Measurements from ENCODE around the gene CCL1. TPM values are rescaled to one million over a fixed set of nuclear protein-coding genes. Genes with fewer than 3 reads are reported as not detected.

The CCL1 gene
- total and polyA plus RNA-seq, 2 donors (not counting 1 experiment from before 2014, with no cell fraction given): not detected

DNA sequence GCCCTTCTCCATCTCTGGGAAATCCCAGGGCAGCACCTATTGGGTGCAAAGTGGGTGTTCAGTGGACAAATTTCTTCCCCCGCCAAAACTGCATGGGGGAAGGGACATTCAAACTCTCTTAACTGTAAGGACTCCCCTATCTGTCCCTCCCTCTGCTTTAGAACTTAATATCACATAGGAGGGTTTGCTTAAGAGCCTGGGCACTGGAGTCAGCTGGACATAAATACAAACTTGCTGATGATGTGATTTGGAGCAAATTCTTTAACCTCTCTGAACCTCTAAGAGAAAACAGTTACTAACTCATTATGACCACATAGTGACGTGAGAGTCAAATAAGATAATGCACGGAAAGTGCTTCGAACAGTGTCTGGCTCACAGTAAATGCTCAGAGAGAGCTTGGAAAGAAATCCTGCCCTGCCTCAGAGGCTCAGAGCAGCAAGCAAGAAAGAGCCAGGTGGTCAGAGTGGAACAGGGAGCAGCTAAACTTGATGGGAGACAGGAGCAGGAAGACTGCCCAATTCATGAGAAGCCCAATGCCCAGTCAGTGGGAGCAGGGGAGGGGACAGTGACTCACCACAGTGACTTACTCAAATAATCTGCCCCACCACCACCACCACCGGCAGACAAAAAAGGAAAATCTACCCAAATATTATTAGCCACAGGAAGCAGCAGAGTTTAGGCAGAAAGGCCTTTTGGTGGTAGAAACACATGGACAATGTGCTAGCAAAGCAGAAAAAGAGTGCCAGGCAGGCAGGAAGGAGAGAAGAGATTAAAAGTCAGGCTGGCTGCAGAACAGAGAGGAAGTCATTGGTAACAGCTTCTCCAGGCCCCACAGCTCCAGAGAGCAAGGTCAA, 23.9 kb upstream of the CCL1 start:
- H3K27me3 Mint-ChIP-seq: peaks cover 8% of the 10 kb centered on the region
- no peaks in the 10 kb centered on the region for H4K20me1 ChIP-seq (ENCODE audit: control insufficient read depth, insufficient read depth, low read length, poor library complexity, severe bottlenecking)
- H3K27me3 ChIP-seq (replicated peaks in 1 of 4; ENCODE audit: control extremely low read depth in 1 of 4, control insufficient read depth in 3 of 4, insufficient read depth in 4 of 4, low read length in 3 of 4): peaks cover 0 to 4% (median 0%) of the 10 kb centered on the region in 4 experiments
- WGBS (ENCODE audit: insufficient coverage): 89% methylated on average over 3 of the region's 5 CpGs
- no peak for ATAC-seq (ENCODE audit: low read depth)
- no peaks in the 10 kb centered on the region for H3K9me3 ChIP-seq (ENCODE audit: control extremely low read depth in 1 of 3, control insufficient read depth in 2 of 3, insufficient read depth in 1 of 3, low read length in 2 of 3)
- peaks cover 17% of the 10 kb centered on the region for H3K4me1 Mint-ChIP-seq
- no peaks in the 10 kb centered on the region for H3K9me3 Mint-ChIP-seq (ENCODE audit: insufficient read depth)
- peaks cover 6 to 24% of the 10 kb centered on the region in 2 donors for H3K4me1 ChIP-seq (ENCODE audit: control insufficient read depth in 2 of 2, insufficient read depth in 2 of 2, low read length in 2 of 2)
- ChIA-PET POLR2A (no interaction called here), CTCF (interaction anchor here (1.0 to 1.4 kb wide), 3 partner anchors 10 to 33 kb away, joined by 3 read pairs; no protein-coding TSS in a partner anchor)
- H3K4me3 ChIP-seq (ENCODE audit: control extremely low read depth in 1 of 5, extremely low read depth in 1 of 5, insufficient read depth in 1 of 5, low read depth in 2 of 5, low read length in 4 of 5): no peak overlapping the region
- H3K27ac Mint-ChIP-seq: no peak overlapping the region
- H3K4me3 Mint-ChIP-seq: no peak overlapping the region
- no peak overlapping the region for H3K4me2 ChIP-seq (replicated peaks; ENCODE audit: low read depth, low read length, poor library complexity, severe bottlenecking)
- H3K79me2 ChIP-seq (ENCODE audit: control insufficient read depth, insufficient read depth, low read length): no peaks in the 10 kb centered on the region
- no peak overlapping the region for H3K27ac ChIP-seq (ENCODE audit: low read length in 2 of 2)
- H3K36me3 ChIP-seq (replicated peaks in 1 of 2; ENCODE audit: control extremely low read depth in 1 of 2, control insufficient read depth in 1 of 2, extremely low read depth in 1 of 2, insufficient read depth in 2 of 2, low read length in 1 of 2): no peaks in the 10 kb centered on the region
- H3K9ac ChIP-seq (ENCODE audit: low read length): no peak overlapping the region
- no peak overlapping the region for H2AFZ ChIP-seq (ENCODE audit: insufficient read depth, low read depth, low read length, poor library complexity, severe bottlenecking)
- TF ChIP-seq EZH2 (IDR thresholded peaks at IDR 0.05; ENCODE audit: borderline replicate concordance, insufficient read depth, low read depth, low read length, poor library complexity, severe bottlenecking): no peak
- intact Hi-C loops (cut with micrococcal nuclease): no loop called here
- DNase-seq: no peak

GRCh38 chr17:34386343-34386696, 23.3 kb upstream of the CCL1 start:
- Mint-ChIP-seq H3K4me3 (no peak overlapping the region), H3K4me1 (peaks cover 20% of the 10 kb centered on the region), H3K9me3 (ENCODE audit: insufficient read depth) (no peaks in the 10 kb centered on the region), H3K27me3 (peaks cover 8% of the 10 kb centered on the region), H3K27ac (no peak overlapping the region)
- intact Hi-C loops (cut with micrococcal nuclease): no loop called here
- ChIA-PET CTCF (interaction anchor here (1.0 kb wide), 1 partner anchor 9 kb away, joined by 3 read pairs; no protein-coding TSS in a partner anchor), POLR2A (no interaction called here)
- no peak for TF ChIP-seq EZH2 (IDR thresholded peaks at IDR 0.05; ENCODE audit: borderline replicate concordance, insufficient read depth, low read depth, low read length, poor library complexity, severe bottlenecking)
- TF ChIP-seq, protein P1, sequence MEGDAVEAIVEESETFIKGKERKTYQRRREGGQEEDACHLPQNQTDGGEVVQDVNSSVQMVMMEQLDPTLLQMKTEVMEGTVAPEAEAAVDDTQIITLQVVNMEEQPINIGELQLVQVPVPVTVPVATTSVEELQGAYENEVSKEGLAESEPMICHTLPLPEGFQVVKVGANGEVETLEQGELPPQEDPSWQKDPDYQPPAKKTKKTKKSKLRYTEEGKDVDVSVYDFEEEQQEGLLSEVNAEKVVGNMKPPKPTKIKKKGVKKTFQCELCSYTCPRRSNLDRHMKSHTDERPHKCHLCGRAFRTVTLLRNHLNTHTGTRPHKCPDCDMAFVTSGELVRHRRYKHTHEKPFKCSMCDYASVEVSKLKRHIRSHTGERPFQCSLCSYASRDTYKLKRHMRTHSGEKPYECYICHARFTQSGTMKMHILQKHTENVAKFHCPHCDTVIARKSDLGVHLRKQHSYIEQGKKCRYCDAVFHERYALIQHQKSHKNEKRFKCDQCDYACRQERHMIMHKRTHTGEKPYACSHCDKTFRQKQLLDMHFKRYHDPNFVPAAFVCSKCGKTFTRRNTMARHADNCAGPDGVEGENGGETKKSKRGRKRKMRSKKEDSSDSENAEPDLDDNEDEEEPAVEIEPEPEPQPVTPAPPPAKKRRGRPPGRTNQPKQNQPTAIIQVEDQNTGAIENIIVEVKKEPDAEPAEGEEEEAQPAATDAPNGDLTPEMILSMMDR (IDR thresholded peaks at IDR 0.05): no peak
- peaks cover 0 to 4% (median 0%) of the 10 kb centered on the region in 4 experiments for H3K27me3 ChIP-seq (replicated peaks in 1 of 4; ENCODE audit: control extremely low read depth in 1 of 4, control insufficient read depth in 3 of 4, insufficient read depth in 4 of 4, low read length in 3 of 4)
- H3K4me3 ChIP-seq (ENCODE audit: control extremely low read depth in 1 of 5, extremely low read depth in 1 of 5, insufficient read depth in 1 of 5, low read depth in 2 of 5, low read length in 4 of 5): no peak overlapping the region
- H3K9ac ChIP-seq (ENCODE audit: low read length): no peak overlapping the region
- H2AFZ ChIP-seq (ENCODE audit: insufficient read depth, low read depth, low read length, poor library complexity, severe bottlenecking): no peak overlapping the region
- ATAC-seq (ENCODE audit: low read depth): no peak
- no peaks in the 10 kb centered on the region for H3K9me3 ChIP-seq (ENCODE audit: control extremely low read depth in 1 of 3, control insufficient read depth in 2 of 3, insufficient read depth in 1 of 3, low read length in 2 of 3)
- H3K4me1 ChIP-seq (ENCODE audit: control insufficient read depth in 2 of 2, insufficient read depth in 2 of 2, low read length in 2 of 2): peaks cover 6 to 24% of the 10 kb centered on the region in 2 donors
- WGBS (ENCODE audit: insufficient coverage): 95% methylated on average over 5 of the region's 5 CpGs
- H4K20me1 ChIP-seq (ENCODE audit: control insufficient read depth, insufficient read depth, low read length, poor library complexity, severe bottlenecking): no peaks in the 10 kb centered on the region
- no peak for DNase-seq
- no peaks in the 10 kb centered on the region for H3K79me2 ChIP-seq (ENCODE audit: control insufficient read depth, insufficient read depth, low read length)
- H3K4me2 ChIP-seq (replicated peaks; ENCODE audit: low read depth, low read length, poor library complexity, severe bottlenecking): no peak overlapping the region
- H3K36me3 ChIP-seq (replicated peaks in 1 of 2; ENCODE audit: control extremely low read depth in 1 of 2, control insufficient read depth in 1 of 2, extremely low read depth in 1 of 2, insufficient read depth in 2 of 2, low read length in 1 of 2): no peaks in the 10 kb centered on the region
- H3K27ac ChIP-seq (ENCODE audit: low read length in 2 of 2): no peak overlapping the region

Data from B cell (primary cell).